Mucosa of gallbladder (tissue), 1 donor: ENCODE data around the gene ACACB. TPM values are rescaled to one million over a fixed set of nuclear protein-coding genes. Genes with fewer than 3 reads are reported as not detected.
A peak's percentile ranks its signal among the peaks of the same experiment; 100 is the strongest.

ENCODE experiments used
- DNase-seq: peaks from one replicate; pipeline ENCODE4 v3.0.0-alpha.2; 2020; ENCODE audit warnings: low spot score
- total RNA-seq: library from RNA; stranded (reverse); gene quantifications from one replicate; pipeline ENCODE4 v1.2.1, GENCODE V29; 2021
- donor health status: DM: no; HTN: no; CAD: no.

The ACACB gene
- total RNA-seq, 1 donor from 2014 or later, result 56.9 TPM

DNA sequence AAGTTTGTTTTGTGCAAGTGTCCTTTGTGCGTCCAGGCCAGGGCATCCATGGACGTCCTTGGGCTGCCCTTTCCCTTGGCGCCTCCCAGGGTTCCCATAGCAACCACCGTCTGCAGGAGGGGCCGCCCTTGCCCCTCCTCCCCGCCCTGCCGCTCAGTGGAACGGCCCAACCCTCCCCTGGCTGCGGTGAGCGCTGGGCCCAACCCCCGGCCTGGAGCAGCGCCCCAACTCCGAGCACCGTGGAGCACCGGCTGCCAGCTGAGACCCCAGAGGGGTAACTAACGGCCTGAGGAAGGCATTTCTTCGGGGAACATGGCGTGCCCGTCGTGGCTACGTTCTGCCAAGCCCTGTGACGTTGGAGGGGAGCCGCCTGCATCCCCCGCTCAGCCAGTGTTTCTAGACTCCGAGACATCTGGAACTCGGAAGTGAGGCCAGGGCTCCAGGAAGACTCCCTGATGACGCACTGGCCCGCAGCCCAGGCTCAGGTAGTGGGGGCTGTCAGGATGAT is 5.3 kb upstream of the ACACB start:
- DNase-seq, result peak; percentile 93

DNA sequence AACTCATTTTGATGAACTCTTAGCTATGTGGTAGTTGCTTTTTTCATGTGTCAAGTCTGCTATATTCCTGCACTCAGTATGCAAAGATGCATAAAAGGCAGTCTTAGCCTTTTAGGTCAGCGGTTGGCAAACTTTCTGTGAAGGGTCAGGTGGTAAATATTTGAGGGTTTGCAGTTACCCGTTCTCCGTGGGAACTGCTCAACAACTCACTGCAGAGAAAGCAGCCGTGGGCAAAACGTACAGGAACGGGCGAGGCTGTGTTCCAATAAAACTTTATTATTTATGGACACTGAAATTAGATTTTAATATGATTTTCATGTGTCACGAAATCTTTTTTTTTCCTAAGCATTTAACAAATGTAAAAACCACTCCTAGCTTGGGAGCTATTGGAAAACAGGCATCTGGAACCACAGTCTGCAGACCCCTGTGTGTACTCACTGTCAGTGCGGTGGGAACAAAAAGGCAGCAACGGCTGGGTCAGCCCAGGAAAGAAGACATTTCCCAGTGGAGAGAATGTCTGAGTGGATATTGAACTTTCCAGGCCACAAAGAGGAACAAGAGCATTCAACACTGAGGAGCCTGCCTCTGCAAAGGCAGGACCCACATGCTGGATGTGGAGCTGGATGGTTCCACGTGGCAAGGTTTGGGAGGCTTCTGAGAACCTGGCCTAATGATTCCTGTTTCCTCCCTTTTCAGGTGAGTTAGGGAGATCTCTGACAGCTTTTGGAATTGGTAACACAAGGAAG is 3.5 kb upstream of the ACACB start:
- DNase-seq, result no peak

DNA sequence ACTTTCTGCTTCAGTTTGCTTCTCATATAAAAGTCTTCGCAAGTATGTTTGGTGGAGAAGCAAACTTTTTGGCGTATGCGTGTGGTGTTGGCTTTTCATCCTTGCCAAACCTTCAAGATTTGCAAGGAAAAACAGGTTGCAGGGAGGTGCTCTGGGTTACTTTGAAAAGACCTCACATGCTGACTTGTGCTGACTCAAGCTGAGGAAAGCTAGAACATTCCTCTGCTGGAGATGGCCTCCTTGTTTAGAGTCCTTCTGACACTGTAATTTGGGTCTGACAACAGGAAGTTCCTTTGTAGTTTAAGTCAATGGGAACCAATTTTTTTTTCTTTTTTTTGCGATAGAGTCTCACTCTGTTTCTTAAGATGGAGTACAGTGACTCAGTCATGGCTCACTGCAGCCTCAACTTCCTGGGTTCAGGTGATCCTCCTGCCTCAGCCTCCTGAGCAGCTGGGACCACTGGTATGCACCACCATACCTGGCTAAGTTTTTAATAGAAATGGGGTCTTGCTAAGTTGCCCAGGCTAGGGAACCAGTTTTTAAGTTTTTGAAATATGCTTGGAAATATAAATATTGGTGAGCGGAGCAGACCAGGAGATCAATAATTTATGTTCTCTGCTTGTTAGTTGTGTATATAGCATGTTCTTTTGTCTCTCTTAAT is 2.6 kb upstream of the ACACB start:
- DNase-seq, result no peak

DNA sequence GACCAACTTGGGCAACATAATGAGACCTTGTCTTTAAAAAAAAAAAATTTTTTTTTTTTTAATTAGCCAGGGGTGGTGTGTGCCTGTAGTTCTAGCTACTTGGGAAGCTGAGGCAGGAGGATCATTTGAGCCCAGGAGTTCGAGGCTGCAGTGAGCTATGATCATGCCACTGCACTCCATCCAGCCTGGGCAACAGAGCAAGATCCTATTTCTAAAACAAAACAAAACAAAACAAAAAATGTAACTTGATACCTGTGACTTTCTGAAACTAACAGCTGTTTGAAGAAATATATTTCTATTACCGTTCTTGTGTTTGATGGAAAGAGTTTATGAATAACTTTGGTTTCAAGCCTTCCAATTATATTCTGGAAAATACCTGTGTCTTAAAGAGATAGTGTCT is 1.7 kb upstream of the ACACB start:
- no peak for DNase-seq

DNA sequence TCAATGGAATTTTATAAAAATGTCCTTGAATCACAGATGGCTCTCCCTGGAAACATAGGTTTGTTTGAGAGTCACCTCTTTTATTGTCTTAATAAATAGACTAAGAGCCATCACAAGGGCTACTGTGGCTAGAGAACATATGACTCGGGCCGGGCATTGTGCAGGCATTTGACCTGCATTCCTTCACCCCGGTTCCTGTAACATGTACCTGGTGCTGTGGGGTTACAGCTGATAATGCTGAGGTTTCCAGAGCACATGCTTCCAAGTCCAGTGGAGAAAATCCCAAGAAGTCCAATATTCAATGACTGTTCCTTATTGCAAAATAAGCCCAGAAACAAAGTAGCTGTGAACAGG is 1.0 kb upstream of the ACACB start:
- DNase-seq, result no peak

DNA sequence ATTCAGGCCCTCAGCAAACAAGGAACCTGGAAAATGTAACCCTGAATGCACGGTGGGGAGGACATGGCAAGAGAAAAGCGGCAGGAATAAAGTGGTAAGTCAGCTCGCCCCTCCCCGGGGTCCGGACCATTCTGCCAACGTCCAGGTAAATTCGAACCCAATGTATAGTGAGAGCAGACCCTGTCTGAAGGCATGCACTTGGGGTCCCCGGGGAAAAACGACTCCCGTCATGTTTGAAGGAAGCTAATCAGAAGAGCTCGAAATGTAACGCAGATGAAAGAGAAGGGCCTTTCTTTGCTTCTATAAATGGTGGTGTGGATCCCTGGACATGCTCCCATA is 193 bp downstream of the ACACB start:
- no peak for DNase-seq

DNA sequence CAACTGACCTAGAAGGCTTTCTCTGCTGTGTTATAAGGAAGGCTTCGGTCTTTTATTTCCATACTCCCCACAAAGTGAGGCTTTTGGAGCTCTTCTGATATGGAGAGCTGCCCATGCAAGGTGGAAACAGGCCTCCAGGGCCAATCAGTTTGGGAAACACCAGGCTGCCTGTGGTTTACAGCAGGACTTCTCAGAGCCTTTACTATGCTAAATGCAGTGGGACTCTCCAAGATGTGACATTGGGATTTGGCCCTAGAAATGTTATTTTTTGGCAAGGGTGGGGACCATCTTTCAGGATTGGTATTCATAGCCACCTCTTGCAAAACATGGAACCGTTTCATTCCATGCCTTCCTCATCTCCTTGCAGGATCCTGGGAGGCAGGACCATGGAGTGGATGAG is 3.7 kb downstream of the ACACB start:
- DNase-seq, result no peak

DNA sequence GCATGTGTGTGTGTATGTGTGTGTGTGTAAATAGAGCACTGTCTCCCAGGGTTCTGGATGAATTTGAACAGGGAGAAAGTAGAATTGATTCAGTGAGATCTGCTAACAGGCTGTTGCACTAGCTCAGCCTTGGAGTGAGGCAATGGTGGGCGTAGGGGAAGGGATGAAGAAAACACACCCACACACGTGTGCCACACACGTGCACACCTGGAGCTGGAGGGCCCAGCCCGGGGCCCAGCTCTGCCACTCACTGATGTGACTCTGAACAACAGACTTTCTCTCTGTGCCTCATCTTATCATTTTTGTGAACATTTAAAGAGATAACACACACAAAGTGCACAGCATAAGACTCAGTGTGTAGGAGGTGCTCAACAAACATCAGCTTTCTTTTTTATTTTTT is 4.2 kb downstream of the ACACB start:
- no peak for DNase-seq

DNA sequence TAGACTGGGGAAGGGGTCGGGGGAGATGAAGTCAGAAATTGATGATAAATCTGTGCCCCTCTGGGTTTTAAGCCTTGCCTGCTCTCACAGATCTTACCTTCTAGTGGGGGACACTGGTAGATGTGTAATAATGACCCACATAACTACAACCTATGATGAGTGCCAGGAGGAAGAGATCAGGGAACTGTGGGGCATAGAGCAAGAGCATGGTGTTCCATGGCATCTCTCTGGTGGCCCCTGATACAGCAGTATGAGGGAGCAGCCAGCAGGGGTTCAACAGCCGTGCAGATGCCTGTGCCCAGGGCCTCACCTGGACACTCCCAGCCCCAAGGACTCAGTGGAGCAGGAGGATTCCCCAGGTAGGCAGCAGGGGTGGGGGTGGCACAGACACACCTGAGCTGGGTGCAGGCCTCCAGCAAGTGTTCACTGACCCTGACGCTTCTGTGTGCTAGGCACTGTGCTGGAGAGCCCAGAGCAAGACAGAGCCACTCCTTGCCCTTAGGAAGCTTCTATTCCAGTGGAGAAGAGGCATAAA is 5.0 kb downstream of the ACACB start:
- DNase-seq, result no peak

DNA sequence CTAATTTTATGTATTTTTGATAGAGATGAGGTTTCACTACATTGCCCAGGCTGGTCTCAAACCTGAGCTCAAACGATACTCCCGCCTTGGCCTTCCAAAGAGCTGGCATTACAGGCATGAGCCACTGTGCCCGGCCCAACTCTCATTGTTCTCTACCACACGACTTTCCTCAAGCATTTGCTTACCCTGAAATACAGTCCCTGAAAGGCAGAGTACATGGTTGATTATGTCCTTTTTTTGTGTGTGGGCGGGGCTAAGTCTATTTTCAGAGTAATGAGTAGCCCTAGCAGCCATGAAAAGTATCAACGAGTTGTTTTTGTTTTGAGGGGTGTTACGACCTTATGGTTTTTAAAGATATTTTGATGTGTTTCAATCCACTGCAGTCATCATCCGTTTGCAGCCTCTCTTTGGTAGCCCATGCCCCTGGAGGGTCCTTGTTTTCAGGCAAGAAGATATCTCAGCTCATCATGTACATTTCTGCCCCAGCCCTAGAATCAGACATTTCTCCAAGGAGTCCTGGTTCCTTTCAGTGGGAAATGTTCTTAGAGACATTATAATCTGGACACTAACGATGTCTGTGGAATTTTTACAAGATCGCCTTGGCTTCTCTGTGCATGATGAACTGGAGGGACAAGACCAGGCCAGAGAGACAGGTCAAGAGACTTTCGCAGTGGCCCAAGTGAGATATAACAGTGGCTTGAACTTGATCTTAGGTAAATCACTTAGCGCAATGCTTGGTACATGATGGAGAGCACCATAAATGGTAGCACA is 8.7 kb downstream of the ACACB start:
- DNase-seq, result no peak

DNA sequence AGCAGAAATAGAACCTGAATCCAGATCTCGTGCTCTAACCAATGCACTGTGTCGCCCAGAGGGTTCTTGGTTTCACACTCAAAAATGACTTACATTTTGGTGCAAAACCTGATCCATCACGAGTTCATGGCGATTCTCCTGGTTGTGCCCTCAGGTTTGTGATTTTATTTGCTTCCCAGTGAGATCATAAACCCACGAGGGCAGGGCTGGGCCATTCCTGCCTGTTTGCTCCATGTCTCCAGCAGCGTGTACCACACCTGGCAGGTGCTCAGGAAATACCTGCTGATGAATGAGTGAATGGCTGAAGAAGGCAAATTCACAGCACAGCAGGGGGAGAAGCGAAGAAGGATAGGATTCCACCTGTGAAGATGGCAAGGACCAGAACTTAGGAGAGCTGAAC is 9.4 kb downstream of the ACACB start:
- no peak for DNase-seq

DNA sequence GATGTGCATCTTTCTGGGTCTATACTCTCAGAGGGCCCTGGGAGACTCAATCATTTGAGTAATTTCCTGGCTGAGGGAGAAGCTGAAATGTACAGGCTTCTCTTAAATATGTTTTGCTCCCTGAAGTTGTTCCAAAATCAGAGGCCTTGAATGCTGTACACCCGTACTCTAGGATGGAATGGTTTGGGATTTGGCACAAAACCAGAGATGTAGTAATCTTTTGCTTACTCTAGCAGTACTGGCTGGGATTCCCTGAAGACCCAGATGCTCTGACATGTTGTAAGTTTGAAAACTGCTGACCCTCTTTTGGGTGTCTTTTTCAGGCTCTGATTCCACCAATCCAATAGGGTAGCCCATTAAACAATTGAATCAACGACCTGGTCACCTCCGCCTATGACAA is 10.4 kb downstream of the ACACB start:
- no peak for DNase-seq

DNA sequence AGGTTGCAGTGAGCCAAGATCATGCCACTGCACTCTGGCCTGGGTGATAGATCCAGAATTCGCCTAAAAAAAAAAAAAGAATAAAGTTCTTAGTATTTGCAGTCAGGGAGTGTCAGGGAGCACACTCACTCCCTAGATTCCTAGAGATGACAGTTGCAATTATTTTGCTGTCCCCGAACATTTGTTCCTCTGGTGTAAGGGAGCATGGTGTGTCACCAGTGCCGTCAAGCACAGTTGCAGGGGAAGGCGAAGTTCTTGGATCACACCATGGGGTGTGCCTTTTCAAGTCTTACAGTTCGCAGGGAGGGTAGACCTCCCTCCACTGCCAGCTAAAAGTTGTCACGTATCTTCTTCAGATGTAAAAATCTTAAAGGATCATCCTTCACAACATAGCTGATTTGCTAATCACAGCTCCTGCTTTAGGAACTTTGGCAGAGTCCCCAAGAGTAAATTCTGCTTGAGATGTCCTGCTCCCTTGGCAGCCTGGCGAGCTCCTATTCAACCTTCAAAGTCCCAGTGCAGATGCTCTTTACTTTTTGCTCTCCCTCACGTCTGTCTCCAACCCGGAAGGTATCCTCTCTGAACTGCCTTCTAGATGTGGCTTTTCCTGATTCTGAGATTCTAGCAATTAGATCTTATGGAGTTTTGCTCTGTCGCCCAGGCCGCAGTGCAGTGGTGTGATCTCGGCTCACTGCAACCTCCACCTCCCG is 11.3 kb downstream of the ACACB start:
- no peak for DNase-seq

DNA sequence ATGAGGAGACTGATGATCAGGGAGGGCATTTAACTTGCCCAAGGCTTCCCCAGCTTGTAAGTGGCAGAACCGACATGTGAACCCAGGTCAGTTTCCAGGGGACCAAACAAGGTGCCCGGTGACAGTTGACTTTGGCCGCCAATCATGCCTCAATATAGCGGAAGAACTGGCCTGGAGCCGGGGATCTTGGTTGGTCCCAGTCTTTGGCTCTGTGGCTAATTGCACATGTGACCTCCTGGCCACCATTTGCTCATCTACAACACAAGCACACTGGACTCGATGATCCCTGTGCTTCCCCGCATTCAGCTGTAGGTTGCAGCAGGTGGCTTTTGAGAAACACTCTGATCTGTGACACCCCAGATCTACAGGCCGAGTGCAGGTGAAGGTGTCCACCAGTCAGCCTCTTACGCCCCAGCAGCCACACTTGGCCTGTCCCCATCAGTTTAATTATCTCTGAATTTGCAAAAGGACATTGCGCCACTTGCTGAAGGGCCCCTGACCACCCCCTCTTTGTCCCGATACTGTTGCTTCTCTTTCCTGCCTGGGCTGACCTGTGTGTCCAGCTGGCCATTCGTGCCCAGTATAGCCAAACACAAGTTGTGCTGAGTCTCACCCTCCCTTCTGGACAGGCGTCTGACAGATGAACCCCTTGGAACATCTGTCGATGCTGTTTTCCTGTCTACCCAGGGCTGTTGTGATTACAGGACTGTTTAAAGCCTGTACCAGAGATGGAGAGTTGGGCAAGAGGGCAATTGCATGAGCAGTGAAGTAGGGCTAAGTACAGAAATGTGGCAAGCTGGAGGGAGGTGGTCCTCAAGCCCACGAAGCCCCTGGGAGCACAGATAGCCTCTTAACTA is 14.1 kb downstream of the ACACB start:
- no peak for DNase-seq

DNA sequence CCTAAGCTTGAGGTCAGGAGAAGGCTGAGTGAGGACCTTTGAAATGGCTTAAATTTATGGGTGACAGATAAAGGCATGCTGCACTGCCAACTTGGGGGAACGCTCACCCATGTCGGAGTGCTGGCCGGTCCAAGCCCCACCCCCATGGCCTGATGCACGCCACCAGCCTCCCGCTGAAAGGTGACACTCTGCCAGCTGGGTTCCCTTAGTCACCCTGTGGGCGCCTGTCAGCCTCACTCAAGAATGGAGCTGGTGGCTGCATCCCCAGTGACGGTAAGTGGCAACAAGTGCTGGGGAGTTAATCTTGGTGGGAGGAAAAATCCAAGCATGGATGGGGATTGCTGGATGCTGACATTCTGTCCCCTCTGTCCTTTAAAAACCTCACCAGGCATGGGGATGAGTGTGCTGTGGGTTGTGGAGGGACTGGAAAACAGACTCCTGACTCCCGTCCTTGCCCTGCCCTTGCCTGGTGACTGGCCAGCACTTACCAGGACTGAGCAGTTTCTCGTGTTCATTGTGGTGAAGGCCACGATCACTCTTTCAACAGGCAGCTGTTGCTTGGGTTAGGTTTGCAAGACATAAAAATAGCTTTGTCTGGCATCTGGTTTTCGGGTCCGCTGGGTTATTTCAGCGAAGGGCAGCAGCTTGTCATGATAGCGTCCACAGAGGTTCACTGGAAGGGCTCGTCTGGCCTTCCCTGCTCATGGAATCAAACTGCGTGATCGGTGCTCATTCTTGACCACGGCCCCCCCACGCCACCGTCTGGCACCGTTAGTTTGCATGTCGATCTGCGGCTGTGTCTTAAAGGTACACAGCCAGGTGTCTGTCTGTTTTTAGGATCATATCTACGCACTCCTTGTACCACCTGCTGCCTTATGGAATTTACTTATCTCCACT is 15.0 kb downstream of the ACACB start:
- no peak for DNase-seq

DNA sequence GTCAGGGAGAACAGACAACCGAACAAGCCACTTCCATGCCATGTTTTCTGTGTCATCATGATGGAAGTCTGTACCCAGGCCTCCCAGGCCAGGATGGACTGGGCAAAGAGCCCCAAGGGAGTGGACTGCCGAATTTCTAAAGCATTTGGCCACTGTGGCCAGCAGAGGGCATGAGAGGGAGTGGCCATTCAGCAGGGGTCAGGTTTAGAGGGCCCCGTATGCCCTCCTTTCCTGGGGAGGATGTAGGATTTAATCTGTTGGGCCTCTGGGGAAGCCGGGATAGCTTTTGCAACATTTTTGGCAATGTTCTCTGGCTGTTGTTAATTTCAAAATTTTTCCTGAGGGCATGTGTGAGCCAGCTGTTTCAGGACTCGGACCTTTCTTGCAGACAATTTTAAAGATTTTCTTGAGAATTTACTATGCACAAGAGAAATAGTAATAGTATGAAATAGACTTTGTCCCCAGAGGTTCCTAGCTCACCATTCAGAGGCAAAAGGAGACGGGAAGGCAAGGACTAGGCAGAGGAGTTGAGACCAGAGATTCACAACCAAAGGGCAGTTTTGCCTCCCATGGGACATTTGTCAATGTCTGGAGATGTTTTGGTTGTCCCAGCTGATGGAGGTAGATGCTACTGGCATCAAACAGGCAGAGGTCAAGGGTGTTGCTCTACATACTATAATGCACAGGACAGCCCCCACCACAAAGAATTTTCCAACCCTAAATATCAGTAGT is 18.0 kb downstream of the ACACB start:
- no peak for DNase-seq

DNA sequence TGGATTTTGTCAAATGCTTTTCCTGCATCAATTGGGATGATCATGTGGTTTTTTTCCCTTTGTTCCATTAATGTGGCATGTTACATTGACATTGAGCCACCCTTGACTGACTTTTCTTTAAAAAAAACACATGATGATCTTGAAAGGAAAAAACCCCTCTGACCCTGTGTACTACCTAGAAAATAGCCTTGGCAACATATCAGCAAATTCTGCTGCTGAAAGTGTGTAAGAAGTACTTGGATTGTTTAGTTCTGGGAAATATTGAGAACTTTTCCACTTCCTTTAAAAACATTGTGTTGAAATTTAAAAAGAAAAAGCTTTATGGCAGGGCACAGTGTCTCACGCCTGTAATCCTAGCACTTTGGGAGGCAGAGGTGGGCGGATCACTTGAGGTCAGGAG is 20.7 kb downstream of the ACACB start:
- DNase-seq, result no peak

DNA sequence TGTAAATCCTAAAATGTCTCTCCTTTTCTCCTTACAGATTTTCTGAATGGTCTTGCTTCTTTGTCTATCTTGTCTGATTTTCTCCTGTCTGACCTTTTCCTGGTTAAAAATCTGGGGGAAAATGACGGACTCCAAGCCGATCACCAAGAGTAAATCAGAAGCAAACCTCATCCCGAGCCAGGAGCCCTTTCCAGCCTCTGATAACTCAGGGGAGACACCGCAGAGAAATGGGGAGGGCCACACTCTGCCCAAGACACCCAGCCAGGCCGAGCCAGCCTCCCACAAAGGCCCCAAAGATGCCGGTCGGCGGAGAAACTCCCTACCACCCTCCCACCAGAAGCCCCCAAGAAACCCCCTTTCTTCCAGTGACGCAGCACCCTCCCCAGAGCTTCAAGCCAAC is 23.0 kb downstream of the ACACB start:
- DNase-seq, result no peak

DNA sequence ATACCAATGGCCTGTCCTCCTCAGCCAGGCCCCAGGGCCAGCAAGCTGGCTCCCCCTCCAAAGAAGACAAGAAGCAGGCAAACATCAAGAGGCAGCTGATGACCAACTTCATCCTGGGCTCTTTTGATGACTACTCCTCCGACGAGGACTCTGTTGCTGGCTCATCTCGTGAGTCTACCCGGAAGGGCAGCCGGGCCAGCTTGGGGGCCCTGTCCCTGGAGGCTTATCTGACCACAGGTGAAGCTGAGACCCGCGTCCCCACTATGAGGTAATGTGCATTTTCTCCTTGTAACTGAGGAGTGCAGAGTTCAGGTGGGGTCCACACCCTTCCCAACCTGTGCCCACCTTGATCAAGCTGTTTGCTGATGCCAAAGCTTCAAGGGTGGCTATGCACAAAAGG is 23.4 kb downstream of the ACACB start:
- DNase-seq, result no peak
